SK-N-SH (cell line): ENCODE measurements around the gene RHBDF2. TPM values are rescaled to one million over a fixed set of nuclear protein-coding genes. Genes with fewer than 3 reads are reported as not detected.

Source experiments
- CTCF ChIA-PET: fragments of 300-600, 350-600 bp; formaldehyde crosslinking; extraction: SDS; loops from one replicate; lab custom pipeline; 2021; lab: Yijun Ruan, JAX
- POLR2A ChIA-PET: fragments of 350-600 bp; sonication (Branson Sonifier 250); formaldehyde crosslinking; extraction: SDS; loops from one replicate; lab custom pipeline; 2020; ENCODE audit warnings: antibody characterized with exemption, inconsistent platforms; lab: Yijun Ruan, JAX
- DNase-seq: peaks from one replicate; pipeline ENCODE4 v3.0.0; 2012
- H2AFZ ChIP-seq: fragments of 200-600 bp; sonication (generic); 2 replicates; pipeline ENCODE4 v1.8.1; 2016; ENCODE audit warnings: antibody characterized with exemption, mild to moderate bottlenecking, low read depth
- H3F3A ChIP-seq: fragments of 200-600 bp; sonication (generic); replicated peaks from 2 replicates; pipeline ENCODE3; 2016; ENCODE audit warnings: antibody characterized with exemption, mild to moderate bottlenecking; ENCODE audit not compliant: insufficient read depth
- H3K27ac ChIP-seq, 2 experiments: fragments of 200-500 bp in 1 of 2; fragments of 200-600 bp in 1 of 2; sonication (Bioruptor generic) in 1 of 2; sonication (generic), shearing (Covaris generic) in 1 of 2; 2 replicates each; pipeline versions ENCODE4 v1.5.1 to v1.6.1; 2014 to 2016; ENCODE audit warnings: low read depth in 2 of 2, inconsistent platforms in 1 of 2, low read length in 1 of 2, mild to moderate bottlenecking in 1 of 2, mixed read lengths in 1 of 2
- H3K27me3 ChIP-seq: fragments of 200-600 bp; sonication (generic), shearing (Covaris generic); 2 replicates; pipeline ENCODE4 v1.6.1; 2016; ENCODE audit warnings: mixed run types; ENCODE audit not compliant: insufficient read depth
- H3K36me3 ChIP-seq, 2 experiments: fragments of 200-500 bp in 1 of 2; fragments of 200-600 bp in 1 of 2; sonication (Bioruptor generic) in 1 of 2; sonication (generic) in 1 of 2; replicated peaks in 1 of 2; 2 replicates each; pipeline versions ENCODE3 to v1.5.1; 2014 to 2016; ENCODE audit warnings: low read length in 1 of 2, mild to moderate bottlenecking in 1 of 2; ENCODE audit not compliant: insufficient read depth in 2 of 2, control insufficient read depth in 1 of 2
- H3K4me1 ChIP-seq, 2 experiments: fragments of 200-500 bp in 1 of 2; fragments of 200-600 bp in 1 of 2; sonication (Bioruptor generic) in 1 of 2; sonication (generic), shearing (Covaris generic) in 1 of 2; 2 replicates each; pipeline versions ENCODE4 v1.5.1 to v1.6.1; 2014 to 2016; ENCODE audit warnings: low read depth in 1 of 2, low read length in 1 of 2, mixed run types in 1 of 2; ENCODE audit not compliant: insufficient read depth in 2 of 2, control insufficient read depth in 1 of 2
- H3K4me2 ChIP-seq: fragments of 200-600 bp; sonication (generic), shearing (Covaris generic); 2 replicates; pipeline ENCODE4 v1.6.1; 2017; ENCODE audit warnings: mixed run types
- H3K4me3 ChIP-seq, 2 experiments: fragments of 200-500 bp in 1 of 2; fragments of 200-600 bp in 1 of 2; sonication (Bioruptor generic) in 1 of 2; sonication (generic), shearing (Covaris generic) in 1 of 2; 2 replicates each; pipeline versions ENCODE4 v1.5.1 to v1.8.1; 2014 to 2016; ENCODE audit warnings: low read depth in 2 of 2, inconsistent platforms in 1 of 2, low read length in 1 of 2, mild to moderate bottlenecking in 1 of 2, mixed read lengths in 1 of 2, moderate library complexity in 1 of 2
- H3K79me2 ChIP-seq: fragments of 200-600 bp; sonication (generic); 2 replicates; pipeline ENCODE4 v1.8.1; 2017; ENCODE audit warnings: mild to moderate bottlenecking; ENCODE audit not compliant: insufficient read depth
- H3K9ac ChIP-seq: fragments of 200-600 bp; sonication (generic); 2 replicates; pipeline ENCODE4 v1.6.1; 2017; ENCODE audit warnings: mixed run types
- H3K9me2 ChIP-seq: fragments of 200-600 bp; sonication (generic); 2 replicates; pipeline ENCODE4 v1.6.1; 2017; ENCODE audit warnings: mixed run types
- H3K9me3 ChIP-seq: fragments of 200-600 bp; sonication (generic); 2 replicates; pipeline ENCODE4 v1.6.1; 2017; ENCODE audit warnings: mixed run types, mild to moderate bottlenecking, moderate library complexity
- H4K20me1 ChIP-seq: fragments of 200-600 bp; sonication (generic); 2 replicates; pipeline ENCODE4 v1.6.1; 2017; ENCODE audit warnings: mild to moderate bottlenecking, mixed run types; ENCODE audit not compliant: insufficient read depth
- FOSL2 ChIP-seq: IDR thresholded peaks from 2 replicates; pipeline ENCODE4 v1.4.0; 2012; ENCODE audit warnings: low read depth, mild to moderate bottlenecking, moderate library complexity, borderline replicate concordance
- FOXJ3 ChIP-seq: sonication (generic); formaldehyde crosslinking; IDR thresholded peaks from 2 replicates; pipeline ENCODE4 v1.5.1; 2020; ENCODE audit warnings: mild to moderate bottlenecking, missing genetic modification reagents
- FOXM1 ChIP-seq: IDR thresholded peaks from 2 replicates; pipeline ENCODE4 v1.4.0; 2012; ENCODE audit warnings: low read depth, mild to moderate bottlenecking
- JUND ChIP-seq: IDR thresholded peaks from 2 replicates; pipeline ENCODE4 v1.4.0; 2012
- MXI1 ChIP-seq: IDR thresholded peaks from 2 replicates; pipeline ENCODE4 v1.6.1; 2012; ENCODE audit warnings: mild to moderate bottlenecking, low read depth, low read length, improper control_type of control experiment
- NFIC ChIP-seq: IDR thresholded peaks from 2 replicates; pipeline ENCODE4 v1.4.0; 2012; ENCODE audit warnings: borderline replicate concordance
- NRF1 ChIP-seq: IDR thresholded peaks from 2 replicates; pipeline ENCODE4 v1.6.1; 2012; ENCODE audit warnings: low read depth, mild to moderate bottlenecking, low read length
- SMC3 ChIP-seq: IDR thresholded peaks from 2 replicates; pipeline ENCODE4 v1.6.1; 2012; ENCODE audit warnings: low read depth, low read length, improper control_type of control experiment
- TAF1 ChIP-seq: IDR thresholded peaks from 2 replicates; pipeline ENCODE4 v1.6.1; 2012; ENCODE audit warnings: low read depth, mild to moderate bottlenecking, low read length, moderate library complexity, borderline replicate concordance
- TCF12 ChIP-seq: IDR thresholded peaks from 2 replicates; pipeline ENCODE4 v1.4.0; 2012
- WGBS: methylation state at CpG from one replicate; pipeline ENCODE4 v1.1.6; 2017; ENCODE audit warnings: low lambda C conversion rate; 5-methylcytosine and 5-hydroxymethylcytosine counted together
- polyA plus RNA-seq, 3 experiments: library from polyadenylated mRNA; depleted of rRNA; stranded (reverse); fragments of >200 nt; gene quantifications; 2 replicates each; pipeline ENCODE4 v1.2.3, GENCODE V29; 2012
- TF ChIP-seq, protein P1 (sequence below): IDR thresholded peaks from 2 replicates; pipeline ENCODE4; 2012
- TF ChIP-seq, protein P2 (sequence below): fragments of 200-600 bp; sonication (generic); IDR thresholded peaks from 2 replicates; pipeline ENCODE4 v1.6.1; 2017; ENCODE audit warnings: antibody characterized with exemption, mild to moderate bottlenecking, moderate library complexity
- TF ChIP-seq, protein P3 (sequence below): IDR thresholded peaks from 2 replicates; pipeline ENCODE4 v1.6.1; 2012; ENCODE audit warnings: mild to moderate bottlenecking, low read depth, low read length, moderate library complexity
- TF ChIP-seq, protein P4 (sequence below): fragments of 150-350 bp; IDR thresholded peaks from 2 replicates; pipeline ENCODE4 v1.6.1; 2017; ENCODE audit warnings: antibody characterized with exemption, low read length, low read depth, borderline replicate concordance

RHBDF2 gene
- polyA plus RNA-seq, 1 of the 3 experiments (the other 2 are of a cell fraction), result 16.1 TPM

DNA sequence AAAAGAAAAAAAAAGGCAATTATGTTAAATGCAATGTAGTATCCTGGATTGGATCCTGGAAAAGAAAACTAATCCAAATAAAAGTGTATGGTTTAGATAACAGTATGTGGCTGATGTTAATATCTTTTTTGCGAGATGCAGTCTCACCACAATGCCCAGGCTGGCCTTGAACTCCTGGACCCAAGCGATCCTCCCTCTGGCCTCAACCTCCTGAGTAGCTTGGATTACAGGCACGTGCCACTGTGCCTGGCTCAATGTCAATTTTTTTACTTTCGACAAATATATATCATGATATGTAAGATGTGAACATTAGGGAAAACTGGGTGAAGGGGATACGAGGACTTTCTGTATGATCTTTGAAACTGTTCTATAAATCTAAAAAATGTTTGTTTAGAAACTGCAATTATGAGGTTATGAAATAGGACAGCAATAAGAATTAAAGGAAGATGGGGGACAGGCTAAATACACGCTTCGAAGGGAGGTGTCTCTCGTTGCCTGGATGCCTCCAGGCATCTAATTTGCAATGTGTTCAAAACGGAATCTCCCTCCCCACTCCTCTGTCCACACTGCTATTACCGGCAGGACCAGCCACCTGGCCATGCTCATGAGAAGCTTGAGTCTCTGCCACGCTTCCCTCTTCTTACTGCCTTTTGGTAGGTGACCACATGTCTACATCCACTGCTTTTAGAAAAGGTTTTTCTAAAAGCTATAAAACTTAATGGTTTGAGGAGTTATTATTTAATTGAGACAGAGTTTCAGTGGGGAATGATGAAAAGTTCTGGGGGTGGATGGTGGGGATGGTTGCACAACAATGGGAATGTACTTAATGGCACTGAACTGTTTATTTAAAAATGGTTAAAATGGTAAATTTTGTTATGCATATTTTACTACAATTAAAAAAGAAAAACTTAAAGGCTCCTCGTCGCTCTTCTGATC is 63.5 kb downstream of the RHBDF2 start:
- H3K36me3 ChIP-seq, result no peaks in the 10 kb centered on the region
- H3K27me3 ChIP-seq, result no peaks in the 10 kb centered on the region
- H3F3A ChIP-seq, result no peaks in the 10 kb centered on the region
- POLR2A ChIA-PET, result no interaction called here
- no peaks in the 10 kb centered on the region for H3K9me2 ChIP-seq
- no peak overlapping the region for H3K27ac ChIP-seq
- peaks cover 94% of the 10 kb centered on the region for H3K79me2 ChIP-seq
- H3K4me2 ChIP-seq, result no peak overlapping the region
- peaks cover 0 to 11% of the 10 kb centered on the region in 2 experiments; a peak in 2 of 4 replicates for H3K4me1 ChIP-seq
- no peak overlapping the region for H3K4me3 ChIP-seq
- H3K9ac ChIP-seq, result no peak overlapping the region
- 86% methylated on average over 13 of the region's 13 CpGs for WGBS
- H4K20me1 ChIP-seq, result peaks cover 75% of the 10 kb centered on the region
- DNase-seq, result no peak
- no peaks in the 10 kb centered on the region for H3K9me3 ChIP-seq
- no peak for TF ChIP-seq NFIC
- TF ChIP-seq TCF12, result no peak
- TF ChIP-seq, protein P1, sequence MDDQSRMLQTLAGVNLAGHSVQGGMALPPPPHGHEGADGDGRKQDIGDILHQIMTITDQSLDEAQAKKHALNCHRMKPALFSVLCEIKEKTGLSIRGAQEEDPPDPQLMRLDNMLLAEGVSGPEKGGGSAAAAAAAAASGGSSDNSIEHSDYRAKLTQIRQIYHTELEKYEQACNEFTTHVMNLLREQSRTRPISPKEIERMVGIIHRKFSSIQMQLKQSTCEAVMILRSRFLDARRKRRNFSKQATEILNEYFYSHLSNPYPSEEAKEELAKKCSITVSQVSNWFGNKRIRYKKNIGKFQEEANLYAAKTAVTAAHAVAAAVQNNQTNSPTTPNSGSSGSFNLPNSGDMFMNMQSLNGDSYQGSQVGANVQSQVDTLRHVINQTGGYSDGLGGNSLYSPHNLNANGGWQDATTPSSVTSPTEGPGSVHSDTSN, result no peak
- TF ChIP-seq TAF1, result no peak
- no peak for TF ChIP-seq SMC3
- TF ChIP-seq FOXM1, result no peak
- TF ChIP-seq NRF1, result no peak
- TF ChIP-seq MXI1, result no peak
- TF ChIP-seq, protein P2, sequence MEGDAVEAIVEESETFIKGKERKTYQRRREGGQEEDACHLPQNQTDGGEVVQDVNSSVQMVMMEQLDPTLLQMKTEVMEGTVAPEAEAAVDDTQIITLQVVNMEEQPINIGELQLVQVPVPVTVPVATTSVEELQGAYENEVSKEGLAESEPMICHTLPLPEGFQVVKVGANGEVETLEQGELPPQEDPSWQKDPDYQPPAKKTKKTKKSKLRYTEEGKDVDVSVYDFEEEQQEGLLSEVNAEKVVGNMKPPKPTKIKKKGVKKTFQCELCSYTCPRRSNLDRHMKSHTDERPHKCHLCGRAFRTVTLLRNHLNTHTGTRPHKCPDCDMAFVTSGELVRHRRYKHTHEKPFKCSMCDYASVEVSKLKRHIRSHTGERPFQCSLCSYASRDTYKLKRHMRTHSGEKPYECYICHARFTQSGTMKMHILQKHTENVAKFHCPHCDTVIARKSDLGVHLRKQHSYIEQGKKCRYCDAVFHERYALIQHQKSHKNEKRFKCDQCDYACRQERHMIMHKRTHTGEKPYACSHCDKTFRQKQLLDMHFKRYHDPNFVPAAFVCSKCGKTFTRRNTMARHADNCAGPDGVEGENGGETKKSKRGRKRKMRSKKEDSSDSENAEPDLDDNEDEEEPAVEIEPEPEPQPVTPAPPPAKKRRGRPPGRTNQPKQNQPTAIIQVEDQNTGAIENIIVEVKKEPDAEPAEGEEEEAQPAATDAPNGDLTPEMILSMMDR, result no peak
- no peak for TF ChIP-seq FOXJ3 (CRISPR knock-in tag)
- TF ChIP-seq, protein P3, sequence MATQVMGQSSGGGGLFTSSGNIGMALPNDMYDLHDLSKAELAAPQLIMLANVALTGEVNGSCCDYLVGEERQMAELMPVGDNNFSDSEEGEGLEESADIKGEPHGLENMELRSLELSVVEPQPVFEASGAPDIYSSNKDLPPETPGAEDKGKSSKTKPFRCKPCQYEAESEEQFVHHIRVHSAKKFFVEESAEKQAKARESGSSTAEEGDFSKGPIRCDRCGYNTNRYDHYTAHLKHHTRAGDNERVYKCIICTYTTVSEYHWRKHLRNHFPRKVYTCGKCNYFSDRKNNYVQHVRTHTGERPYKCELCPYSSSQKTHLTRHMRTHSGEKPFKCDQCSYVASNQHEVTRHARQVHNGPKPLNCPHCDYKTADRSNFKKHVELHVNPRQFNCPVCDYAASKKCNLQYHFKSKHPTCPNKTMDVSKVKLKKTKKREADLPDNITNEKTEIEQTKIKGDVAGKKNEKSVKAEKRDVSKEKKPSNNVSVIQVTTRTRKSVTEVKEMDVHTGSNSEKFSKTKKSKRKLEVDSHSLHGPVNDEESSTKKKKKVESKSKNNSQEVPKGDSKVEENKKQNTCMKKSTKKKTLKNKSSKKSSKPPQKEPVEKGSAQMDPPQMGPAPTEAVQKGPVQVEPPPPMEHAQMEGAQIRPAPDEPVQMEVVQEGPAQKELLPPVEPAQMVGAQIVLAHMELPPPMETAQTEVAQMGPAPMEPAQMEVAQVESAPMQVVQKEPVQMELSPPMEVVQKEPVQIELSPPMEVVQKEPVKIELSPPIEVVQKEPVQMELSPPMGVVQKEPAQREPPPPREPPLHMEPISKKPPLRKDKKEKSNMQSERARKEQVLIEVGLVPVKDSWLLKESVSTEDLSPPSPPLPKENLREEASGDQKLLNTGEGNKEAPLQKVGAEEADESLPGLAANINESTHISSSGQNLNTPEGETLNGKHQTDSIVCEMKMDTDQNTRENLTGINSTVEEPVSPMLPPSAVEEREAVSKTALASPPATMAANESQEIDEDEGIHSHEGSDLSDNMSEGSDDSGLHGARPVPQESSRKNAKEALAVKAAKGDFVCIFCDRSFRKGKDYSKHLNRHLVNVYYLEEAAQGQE, result no peak
- TF ChIP-seq, protein P4, sequence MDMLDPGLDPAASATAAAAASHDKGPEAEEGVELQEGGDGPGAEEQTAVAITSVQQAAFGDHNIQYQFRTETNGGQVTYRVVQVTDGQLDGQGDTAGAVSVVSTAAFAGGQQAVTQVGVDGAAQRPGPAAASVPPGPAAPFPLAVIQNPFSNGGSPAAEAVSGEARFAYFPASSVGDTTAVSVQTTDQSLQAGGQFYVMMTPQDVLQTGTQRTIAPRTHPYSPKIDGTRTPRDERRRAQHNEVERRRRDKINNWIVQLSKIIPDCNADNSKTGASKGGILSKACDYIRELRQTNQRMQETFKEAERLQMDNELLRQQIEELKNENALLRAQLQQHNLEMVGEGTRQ, result no peak
- TF ChIP-seq JUND, result no peak
- TF ChIP-seq FOSL2, result no peak
- no peak overlapping the region for H2AFZ ChIP-seq
- CTCF ChIA-PET, result interaction anchor here (0.6 to 5.7 kb wide), 15 partner anchors 9 to 106 kb away, joined by 3 to 40 read pairs (median 3); partner anchors contain the start of gene UBE2O
